Astrocyte (in vitro differentiated cells and primary cell): ENCODE measurements around the gene WDR33. TPM values are rescaled to one million over a fixed set of nuclear protein-coding genes. Genes with fewer than 3 reads are reported as not detected.

ENCODE experiments used
- DNase-seq: peaks from one replicate; pipeline ENCODE4 v3.0.0-alpha.2; 2010; ENCODE audit warnings: low read depth
- FAIRE-seq: peaks from 2 replicates; lab custom pipeline; 2011; peaks lifted over from hg19 to GRCh38; lab: Jason Lieb, UNC
- H2AFZ ChIP-seq: 2 replicates; pipeline ENCODE4 v1.6.0; 2012; ENCODE audit warnings: low read depth, low read length, inconsistent platforms
- H3K27ac ChIP-seq: 2 replicates; pipeline ENCODE4 v1.5.1; 2011; ENCODE audit warnings: low read depth, low read length, inconsistent platforms
- H3K27me3 ChIP-seq: 2 replicates; pipeline ENCODE4 v1.6.0; 2011; ENCODE audit warnings: low read length, inconsistent platforms; ENCODE audit not compliant: insufficient read depth
- H3K36me3 ChIP-seq: 2 replicates; pipeline ENCODE4 v1.5.1; 2011; ENCODE audit warnings: low read length, inconsistent platforms; ENCODE audit not compliant: insufficient read depth
- H3K4me1 ChIP-seq: 2 replicates; pipeline ENCODE4 v1.5.1; 2011; ENCODE audit warnings: low read length, inconsistent platforms; ENCODE audit not compliant: insufficient read depth
- H3K4me2 ChIP-seq: 2 replicates; pipeline ENCODE4 v1.6.0; 2012; ENCODE audit warnings: low read length, inconsistent platforms
- H3K4me3 ChIP-seq: 2 replicates; pipeline ENCODE4 v1.5.1; 2011; ENCODE audit warnings: low read depth, mild to moderate bottlenecking, low read length, inconsistent platforms; ENCODE audit not compliant: insufficient read depth
- H3K79me2 ChIP-seq: 2 replicates; pipeline ENCODE4 v1.6.0; 2012; ENCODE audit warnings: mild to moderate bottlenecking, low read length, inconsistent platforms; ENCODE audit not compliant: insufficient read depth
- H3K9ac ChIP-seq: 2 replicates; pipeline ENCODE4 v1.6.0; 2012; ENCODE audit warnings: mild to moderate bottlenecking, low read length, inconsistent platforms
- H3K9me3 ChIP-seq: 2 replicates; pipeline ENCODE4 v1.5.1; 2012; ENCODE audit warnings: low read depth, mild to moderate bottlenecking, low read length, inconsistent platforms; ENCODE audit not compliant: insufficient read depth
- H4K20me1 ChIP-seq: 2 replicates; pipeline ENCODE4 v1.6.0; 2012; ENCODE audit warnings: low read length, inconsistent platforms; ENCODE audit not compliant: insufficient read depth
- H3K27ac Mint-ChIP-seq: one replicate; pipeline ENCODE4 v1.8.0; 2021; ENCODE audit warnings: mild to moderate bottlenecking, mixed read lengths; ENCODE audit not compliant: unreplicated experiment
- H3K27me3 Mint-ChIP-seq: one replicate; pipeline ENCODE4 v1.8.0; 2021; ENCODE audit warnings: low read depth, mixed read lengths; ENCODE audit not compliant: unreplicated experiment
- H3K36me3 Mint-ChIP-seq: one replicate; pipeline ENCODE4 v1.8.0; 2021; ENCODE audit warnings: low read depth, mixed read lengths; ENCODE audit not compliant: unreplicated experiment
- H3K4me1 Mint-ChIP-seq: one replicate; pipeline ENCODE4 v1.8.0; 2021; ENCODE audit warnings: low read depth, mixed read lengths; ENCODE audit not compliant: unreplicated experiment
- H3K4me3 Mint-ChIP-seq: one replicate; pipeline ENCODE4 v1.8.0; 2021; ENCODE audit warnings: mild to moderate bottlenecking, moderate library complexity, mixed read lengths; ENCODE audit not compliant: unreplicated experiment
- H3K9me3 Mint-ChIP-seq: one replicate; pipeline ENCODE4 v1.8.0; 2021; ENCODE audit warnings: mild to moderate bottlenecking, mixed read lengths; ENCODE audit not compliant: unreplicated experiment
- CTCF ChIP-seq: IDR thresholded peaks from 2 replicates; pipeline ENCODE4 v1.5.1; 2011; ENCODE audit warnings: low read depth, mild to moderate bottlenecking, inconsistent platforms, low read length, moderate library complexity; ENCODE audit not compliant: insufficient read depth
- EZH2 ChIP-seq: IDR thresholded peaks from 2 replicates; pipeline ENCODE4 v1.6.1; 2012; ENCODE audit warnings: mild to moderate bottlenecking, low read length, inconsistent platforms; ENCODE audit not compliant: insufficient read depth
- total RNA-seq: library from RNA; stranded (reverse); gene quantifications from 2 replicates; pipeline ENCODE4 v1.2.1, GENCODE V29; 2021

The WDR33 gene
- total RNA-seq, 1 donor from 2014 or later = 40.9 TPM

GRCh38 chr2:127735044-127735443 lies 75.9 kb downstream of the WDR33 start:
- no peak for FAIRE-seq

GRCh38 chr2:127733816-127734537 lies 77.0 kb downstream of the WDR33 start:
- Histone ChIP-seq H3K4me1 (no peaks in the 10 kb centered on the region), H4K20me1 (no peaks in the 10 kb centered on the region), H3K79me2 (no peaks in the 10 kb centered on the region), H2AFZ (no peak overlapping the region), H3K36me3 (peaks cover 3% of the 10 kb centered on the region), H3K27ac (no peak overlapping the region), H3K27me3 (no peaks in the 10 kb centered on the region), H3K9ac (no peak overlapping the region), H3K4me2 (no peak overlapping the region), H3K4me3 (no peak overlapping the region), H3K9me3 (no peaks in the 10 kb centered on the region)
- DNase-seq (peak; percentile 53), FAIRE-seq (peak; percentile 43)
- Mint-ChIP-seq H3K36me3 (no peaks in the 10 kb centered on the region), H3K4me1 (peaks cover 23% of the 10 kb centered on the region), H3K27me3 (no peaks in the 10 kb centered on the region), H3K4me3 (no peak overlapping the region), H3K27ac (no peak overlapping the region), H3K9me3 (no peaks in the 10 kb centered on the region)
- TF ChIP-seq EZH2 (no peak), CTCF (no peak)

More at GRCh38 chr2:127735044-127735443, 75.9 kb downstream of the WDR33 start:
- Histone ChIP-seq H2AFZ (no peak overlapping the region), H3K9ac (no peak overlapping the region), H3K79me2 (no peaks in the 10 kb centered on the region), H3K4me3 (no peak overlapping the region), H3K27me3 (no peaks in the 10 kb centered on the region), H3K4me2 (no peak overlapping the region), H3K4me1 (no peaks in the 10 kb centered on the region), H4K20me1 (no peaks in the 10 kb centered on the region), H3K36me3 (peaks cover 3% of the 10 kb centered on the region), H3K27ac (no peak overlapping the region), H3K9me3 (no peaks in the 10 kb centered on the region)
- TF ChIP-seq EZH2 (no peak), CTCF (no peak)
- Mint-ChIP-seq H3K4me3 (no peak overlapping the region), H3K4me1 (peaks cover 23% of the 10 kb centered on the region), H3K36me3 (no peaks in the 10 kb centered on the region), H3K27ac (peak overlapping the region; percentile 76), H3K27me3 (no peaks in the 10 kb centered on the region), H3K9me3 (no peaks in the 10 kb centered on the region)
- no peak for DNase-seq
